D341Med (cell line): ENCODE measurements around the gene SH3TC1.

Experiments used
- DNase-seq: peaks from one replicate; pipeline ENCODE4 v3.0.0; 2012; ENCODE audit warnings: low spot score

Gene SH3TC1

DNA sequence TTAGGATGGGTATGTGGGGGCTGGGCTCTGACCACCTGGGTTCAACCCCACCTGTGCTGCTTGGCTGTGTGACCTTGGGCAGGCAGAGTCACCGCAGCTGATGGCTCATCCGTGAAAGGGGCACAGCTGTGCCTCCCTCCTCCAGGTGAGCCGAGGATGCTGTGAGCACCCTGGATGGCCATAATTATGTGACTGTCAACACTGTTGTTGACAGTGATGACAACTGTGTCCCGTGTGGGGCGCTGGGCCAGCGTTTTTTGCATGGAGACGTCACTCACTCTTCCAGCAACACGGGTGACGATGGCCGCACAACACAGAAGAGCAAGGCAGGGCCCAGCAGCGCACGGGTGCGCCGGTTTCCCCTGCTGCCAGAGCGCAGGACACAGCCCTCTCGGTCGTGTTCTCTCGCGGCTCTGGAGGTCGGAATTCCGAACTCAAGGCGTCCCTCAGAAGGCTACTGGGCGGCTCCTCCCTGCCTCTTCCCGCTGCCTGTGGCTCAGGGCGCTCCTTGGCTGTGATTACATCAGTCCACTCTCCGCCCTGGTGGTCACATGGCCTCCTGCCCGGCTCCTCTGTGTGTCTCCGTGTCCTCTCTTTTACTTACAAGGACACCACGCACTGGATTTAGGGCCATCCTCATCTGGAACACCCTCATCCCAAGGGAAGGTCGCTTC, 1.3 kb downstream of the SH3TC1 start:
- no peak for DNase-seq

DNA sequence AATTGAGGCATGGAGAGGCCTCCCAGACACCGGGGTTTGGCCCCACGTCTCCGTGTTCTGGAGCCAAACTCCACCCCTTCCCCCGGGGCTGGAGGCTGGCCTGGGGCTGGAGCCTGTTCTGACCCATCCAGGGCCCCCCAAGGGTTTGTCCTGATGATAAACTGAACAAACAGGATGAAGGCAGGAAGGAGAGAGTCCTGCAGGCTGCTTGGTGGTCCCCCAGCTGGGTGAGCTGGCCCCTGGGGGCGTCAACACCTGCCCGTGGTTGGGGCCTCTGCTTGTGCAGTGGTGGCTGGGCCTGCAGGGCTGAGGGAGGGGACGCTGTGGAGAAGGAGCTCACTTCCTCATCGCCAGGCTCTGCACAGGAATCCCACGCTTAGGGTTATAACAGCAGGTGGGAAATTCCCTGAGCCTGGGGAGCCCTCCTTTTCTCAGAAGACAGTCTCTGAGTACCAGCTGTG, 2.3 kb downstream of the SH3TC1 start:
- no peak for DNase-seq

DNA sequence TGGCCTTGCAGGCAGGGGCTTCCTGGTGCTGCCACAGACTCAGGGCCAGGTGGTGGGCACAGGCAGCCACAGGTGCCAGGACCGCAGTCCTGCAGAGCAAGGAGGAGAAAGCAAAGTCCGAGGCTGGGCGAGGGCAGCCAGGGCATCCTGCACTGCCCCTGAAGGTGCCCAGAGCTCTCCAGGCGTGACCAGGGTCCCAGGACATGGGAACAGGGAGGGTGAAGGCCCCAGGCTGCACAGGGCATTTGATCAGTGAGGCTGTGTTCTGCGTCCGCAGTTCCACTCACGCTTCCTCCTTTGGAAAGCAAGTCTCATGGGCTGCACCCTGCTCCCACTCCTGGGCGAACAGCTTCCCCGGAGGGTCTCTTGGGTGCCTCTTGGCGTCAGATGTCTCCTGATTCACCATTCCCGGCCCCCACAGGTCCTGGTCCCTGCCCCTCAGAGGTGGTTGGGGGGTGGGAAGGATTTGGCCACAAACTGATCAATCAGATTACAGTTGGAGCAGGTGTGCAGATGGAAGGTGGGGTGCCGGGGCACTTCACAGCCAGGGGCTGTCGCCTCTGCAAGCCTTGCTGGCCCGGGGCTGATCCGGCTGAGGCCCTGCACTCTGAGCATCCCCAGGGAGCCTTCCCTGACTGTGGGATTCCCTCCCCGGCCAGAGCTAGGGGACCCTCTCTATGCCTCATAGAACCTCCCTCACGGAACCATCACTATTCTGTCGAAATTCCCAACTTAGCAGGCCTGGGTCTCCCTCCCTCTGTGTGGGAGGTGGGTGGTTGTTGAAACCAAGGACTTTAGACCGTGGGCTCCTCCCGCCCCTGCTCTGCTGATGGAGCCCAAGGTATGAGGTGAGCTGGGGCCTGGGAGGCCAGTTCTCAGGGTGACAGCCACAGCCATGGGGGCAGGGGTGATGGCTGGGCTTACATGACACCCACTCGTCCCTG, 3.3 kb downstream of the SH3TC1 start:
- DNase-seq: no peak

DNA sequence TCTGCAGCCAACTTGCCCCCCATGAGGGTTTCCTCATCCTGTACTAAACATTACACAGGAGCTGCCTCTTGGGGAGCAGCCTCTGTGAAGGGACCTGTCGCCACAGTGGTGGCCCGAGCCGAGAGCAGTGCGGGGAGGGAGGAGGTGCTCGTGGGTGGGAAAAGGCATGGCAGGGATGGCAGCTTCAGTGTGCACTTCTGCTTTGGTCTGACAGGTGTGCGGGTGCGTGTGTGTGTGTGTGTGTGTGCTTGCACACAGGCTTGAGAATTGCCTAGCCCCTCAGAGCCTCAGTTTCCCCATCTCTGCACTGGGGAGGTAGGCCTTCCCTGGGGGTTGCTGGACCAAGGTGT, 3.9 kb downstream of the SH3TC1 start:
- DNase-seq: no peak

DNA sequence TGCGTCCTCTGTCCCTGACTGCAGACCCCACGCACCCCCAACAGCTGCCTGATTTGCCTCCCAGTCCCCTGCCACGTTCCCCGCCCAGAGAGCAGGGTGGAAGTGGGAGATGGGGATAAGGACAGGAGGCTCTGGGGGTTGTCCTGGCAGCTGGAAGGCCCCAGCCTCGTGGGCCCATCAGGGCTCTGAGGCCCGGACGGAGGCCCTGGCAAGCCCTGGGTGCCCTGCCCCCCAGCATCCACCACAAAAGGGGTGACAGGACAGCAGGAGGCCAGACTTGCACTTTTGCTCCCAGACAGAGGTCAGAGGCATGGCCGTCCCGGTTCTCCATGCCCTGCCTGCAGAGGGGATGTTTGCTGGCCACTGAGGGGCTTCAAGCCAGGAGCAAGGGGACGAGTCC, 4.7 kb downstream of the SH3TC1 start:
- no peak for DNase-seq

DNA sequence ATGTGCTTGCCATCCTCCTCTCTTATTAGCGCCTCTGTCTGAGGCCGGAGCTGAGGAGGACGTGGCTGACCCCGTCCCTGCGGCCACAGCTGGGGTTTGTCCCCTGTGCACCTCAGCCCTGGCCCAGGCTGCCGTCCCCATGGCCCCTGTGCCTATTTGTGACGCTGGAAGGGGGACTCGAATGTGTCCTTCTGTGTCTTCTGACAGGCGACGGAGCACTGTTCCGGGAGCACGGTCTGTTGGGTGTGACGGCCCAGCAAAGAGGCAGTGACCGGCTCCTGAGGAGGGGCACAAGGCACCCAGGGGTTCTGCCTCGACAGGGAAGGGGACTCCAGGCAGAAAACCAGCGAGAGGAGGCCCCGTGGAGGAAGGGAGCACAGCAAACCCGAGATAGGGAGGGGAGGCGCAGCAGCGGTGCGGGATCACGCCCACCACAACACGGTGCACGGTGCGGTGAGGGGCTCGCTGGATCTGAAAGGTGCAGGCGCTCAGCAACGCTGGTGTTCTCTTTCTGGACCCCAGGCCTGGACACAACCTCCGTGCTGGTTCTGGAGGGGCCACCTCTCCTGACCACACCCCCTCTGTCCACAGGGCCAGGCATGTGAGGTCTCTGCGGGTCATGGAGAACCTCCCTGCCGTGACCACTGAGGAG, 5.6 kb downstream of the SH3TC1 start:
- no peak for DNase-seq

DNA sequence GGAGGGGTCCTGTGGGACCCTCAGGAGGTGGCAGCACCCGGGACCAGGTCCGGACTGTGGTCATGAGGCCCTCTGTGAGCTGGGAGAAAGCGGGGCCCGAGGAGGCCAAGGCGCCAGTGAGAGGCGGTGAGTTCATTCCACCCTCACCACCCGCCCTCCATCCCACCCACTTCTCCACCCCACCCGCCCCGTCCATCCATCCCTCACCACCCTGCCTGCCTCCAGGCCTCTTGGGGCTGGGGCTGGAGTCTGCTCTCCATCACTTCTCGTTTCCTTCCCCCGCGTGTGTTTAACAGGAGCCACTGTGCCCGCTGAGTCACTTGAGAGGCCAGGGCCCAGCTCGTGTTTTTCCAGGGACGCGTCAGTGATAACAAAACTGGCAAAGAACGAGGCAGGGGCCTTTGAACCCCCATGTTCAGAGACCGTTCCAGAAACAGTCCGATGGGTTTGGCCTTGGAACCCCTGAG, 6.2 kb downstream of the SH3TC1 start:
- DNase-seq: no peak

DNA sequence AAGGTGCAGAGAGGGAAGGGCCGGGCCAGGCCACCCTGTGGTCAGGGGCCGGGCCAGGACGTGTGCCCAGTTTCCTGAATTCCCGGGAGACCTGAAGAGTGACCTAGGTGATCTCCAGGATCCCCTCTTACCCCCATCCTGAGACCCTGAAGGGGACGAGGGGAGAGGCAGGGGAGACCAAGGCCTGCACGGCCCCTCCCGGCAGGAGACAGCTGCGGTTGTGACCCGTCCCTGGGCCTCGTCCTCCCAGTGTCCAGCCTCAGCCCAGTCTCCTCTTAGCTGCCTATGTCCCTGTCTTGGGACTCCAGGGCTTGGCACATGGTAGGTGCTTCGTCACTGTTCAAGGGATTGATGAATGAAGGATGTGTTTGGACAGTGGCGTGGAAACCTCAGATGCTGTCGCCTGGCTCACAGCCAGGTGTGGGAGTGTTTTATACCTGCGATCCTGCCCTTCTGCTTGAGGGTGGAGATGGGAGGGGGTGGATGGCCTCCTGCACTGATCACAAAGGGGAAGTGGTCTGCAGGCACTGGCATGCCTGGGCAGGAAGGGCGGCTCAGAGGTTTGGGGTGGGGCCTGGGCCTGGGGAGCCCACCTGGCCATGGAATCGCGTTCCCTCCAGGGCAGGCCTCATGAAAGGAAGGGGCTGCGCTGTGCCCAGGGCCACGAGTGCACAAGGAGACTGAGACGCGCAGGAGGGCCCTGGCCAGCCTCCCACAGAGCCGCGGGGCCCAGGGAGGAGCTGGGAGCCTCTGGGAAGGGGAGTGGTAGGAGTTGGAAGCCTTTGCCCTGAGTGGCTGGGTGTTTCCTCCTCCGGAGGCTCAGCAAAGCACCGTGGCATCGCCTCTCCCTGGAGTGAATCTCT, 6.9 kb downstream of the SH3TC1 start:
- no peak for DNase-seq

DNA sequence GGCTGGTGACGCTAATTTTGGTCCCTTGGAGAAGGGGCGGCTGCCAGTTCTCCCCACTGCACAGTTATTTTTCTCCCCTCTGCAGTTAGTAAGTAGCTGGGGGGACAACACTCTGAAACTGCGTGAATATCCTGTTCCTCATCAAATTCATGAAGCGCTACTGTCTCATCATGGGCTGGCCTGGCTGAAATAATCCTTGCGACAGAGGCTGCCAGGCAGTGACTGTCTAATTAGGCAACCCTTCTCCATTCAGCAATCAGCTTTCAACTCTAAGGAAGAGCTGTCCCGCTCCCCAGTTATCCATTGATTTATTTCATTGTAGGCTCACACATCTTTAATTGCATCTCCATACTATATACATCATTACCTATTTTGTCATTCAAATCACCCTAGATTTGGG, 8.2 kb downstream of the SH3TC1 start:
- no peak for DNase-seq

DNA sequence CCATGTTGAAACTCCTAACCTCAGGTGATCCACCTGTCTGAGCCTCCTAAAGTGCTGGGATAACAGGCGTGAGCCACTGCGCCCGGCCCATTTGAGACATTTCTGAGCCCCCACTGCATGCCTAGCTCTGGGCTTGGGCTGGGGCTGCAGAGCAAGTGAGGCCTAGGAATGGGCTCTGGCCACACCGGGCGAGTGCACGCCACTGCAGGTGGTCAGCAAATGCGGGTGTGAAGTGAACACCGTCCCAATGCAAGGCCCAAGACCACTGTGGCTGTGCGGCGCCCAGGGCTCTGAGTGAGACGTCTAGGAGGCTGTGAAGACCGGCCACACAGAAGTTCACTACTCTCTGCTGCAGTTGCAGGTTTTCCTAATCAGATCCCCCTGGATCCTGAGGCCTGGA, 9.5 kb downstream of the SH3TC1 start:
- DNase-seq: no peak

DNA sequence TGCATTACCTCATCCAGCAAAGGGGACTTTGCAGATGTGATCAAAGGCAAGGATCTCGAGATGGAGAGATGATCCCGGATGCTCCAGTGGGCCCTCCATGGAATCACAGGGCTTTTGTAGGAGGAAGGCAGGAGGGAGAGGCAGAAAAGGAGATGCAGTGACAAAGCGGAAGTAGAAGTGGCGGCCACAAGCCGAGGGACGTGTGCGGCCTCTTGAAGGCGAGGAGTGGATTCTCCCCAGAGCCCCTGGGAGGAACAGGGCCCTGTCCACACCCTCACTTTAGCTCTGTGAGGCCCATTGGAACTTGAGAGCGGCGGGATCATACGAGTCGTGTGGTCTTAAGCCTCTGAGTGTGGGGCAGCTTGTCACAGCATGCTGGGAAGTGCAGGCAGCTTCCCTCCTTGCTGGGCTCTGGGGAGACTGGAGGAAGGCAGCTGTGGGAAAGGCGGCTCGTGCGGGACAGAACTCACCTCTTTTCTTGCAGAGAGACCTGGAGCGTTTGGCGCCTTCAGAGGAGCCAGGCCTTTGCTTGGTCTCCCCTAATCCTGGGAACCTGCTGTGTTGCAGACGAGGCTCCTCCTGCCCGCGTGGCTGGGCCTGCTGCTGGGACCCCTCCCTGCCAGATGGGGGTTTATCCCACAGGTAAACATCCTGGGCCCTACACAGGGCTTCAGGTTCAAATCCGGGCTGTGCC, 10.2 kb downstream of the SH3TC1 start:
- no peak for DNase-seq

DNA sequence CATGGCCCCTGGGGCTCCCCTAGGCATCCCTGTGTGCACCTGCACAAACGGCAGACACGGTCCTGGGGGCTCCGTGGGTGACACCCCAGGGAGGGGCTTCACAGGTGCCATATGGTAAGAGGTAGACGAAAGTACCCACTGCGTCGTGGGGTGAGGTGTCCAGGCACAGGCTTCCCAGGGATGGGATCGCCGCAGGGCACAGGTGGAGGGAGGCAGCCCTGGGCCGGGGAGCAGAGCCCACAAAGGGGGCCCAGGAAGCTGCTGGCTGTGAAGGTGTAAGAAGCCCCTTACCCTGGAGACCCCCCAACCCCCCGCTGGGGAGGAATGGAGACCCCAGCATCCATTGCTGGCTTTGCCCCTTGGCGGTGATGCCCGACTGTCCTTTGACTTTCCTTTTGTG, 10.9 kb downstream of the SH3TC1 start:
- DNase-seq: no peak

DNA sequence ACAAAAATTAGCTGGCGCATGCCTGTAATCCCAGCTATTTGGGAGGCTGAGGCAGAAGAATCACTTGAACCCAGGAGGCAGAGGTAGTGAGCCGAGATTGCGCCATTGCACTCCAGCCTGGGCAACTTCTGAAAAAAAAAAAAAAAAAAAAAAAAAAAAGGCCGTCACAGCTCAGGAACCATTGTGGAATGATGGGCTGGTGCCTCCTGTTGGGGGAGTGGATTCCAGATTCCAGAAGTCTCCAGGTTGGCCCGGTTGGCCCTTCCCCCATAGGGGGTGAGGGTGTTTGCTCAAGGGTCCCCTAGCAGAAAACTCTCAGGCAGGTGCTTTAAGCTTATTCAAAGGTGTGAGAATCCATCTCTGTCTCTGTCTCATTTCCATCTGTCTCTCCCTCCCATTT, 11.5 kb downstream of the SH3TC1 start:
- DNase-seq: no peak

DNA sequence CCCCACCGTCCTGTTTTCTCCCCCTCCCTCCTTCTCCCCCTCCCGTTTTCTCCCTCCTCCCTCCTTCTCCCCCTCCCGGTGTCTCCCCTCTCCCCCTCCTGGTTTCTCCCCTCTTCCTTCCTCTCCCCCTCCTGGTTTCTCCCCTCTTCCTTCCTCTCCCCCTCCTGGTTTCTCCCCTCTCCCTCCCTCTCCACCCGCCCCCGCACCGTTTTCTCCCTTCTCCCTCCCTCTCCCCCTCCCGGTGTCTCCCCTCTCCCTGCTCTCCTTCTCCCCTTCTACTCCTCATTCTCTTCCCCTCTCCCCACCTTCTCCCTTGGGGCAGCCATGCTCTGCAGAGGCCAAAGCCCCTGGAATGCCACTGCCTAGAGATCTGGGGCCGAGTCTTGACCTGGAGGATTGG, 12.2 kb downstream of the SH3TC1 start:
- no peak for DNase-seq

DNA sequence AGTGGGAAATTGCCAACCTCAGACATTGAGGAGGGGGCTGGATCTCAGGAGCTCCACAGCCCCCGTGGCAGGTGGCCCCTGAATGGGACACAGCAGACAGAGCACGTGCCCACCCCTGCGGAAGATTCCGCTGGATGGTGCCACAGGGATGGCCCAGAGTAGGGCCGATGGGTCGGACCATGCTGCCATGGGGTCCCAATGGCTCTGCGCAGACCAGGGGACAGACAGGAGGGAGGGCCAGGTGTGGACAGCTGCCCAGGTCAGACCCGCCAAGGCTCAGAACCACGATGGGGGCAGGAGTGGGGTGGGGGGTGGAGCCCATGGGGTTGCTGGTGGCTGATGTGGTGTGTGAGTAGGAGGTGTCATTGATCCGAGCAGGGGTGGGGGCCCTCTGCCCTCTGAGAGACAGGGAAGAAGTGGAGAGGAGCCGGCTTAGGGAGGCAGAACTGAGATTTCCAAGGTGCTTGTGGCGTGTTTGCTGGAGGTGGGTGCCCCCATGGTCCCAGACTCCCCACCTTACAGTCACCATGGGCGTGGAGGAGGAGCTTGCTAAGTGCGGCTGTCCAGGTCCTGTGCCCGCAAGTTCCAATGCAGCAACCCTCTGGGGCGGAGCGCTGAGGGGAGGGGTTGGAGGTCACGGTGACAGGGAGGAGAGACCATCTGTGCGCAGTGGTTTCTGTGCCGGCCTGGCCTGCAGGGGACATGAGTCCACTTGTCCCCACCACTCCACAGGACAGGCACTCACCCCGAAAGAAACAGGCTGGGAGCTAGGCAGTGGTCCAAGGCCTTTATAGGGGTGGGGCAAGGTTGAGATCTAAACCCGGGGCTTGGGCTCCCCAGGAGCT, 12.9 kb downstream of the SH3TC1 start:
- DNase-seq: no peak

DNA sequence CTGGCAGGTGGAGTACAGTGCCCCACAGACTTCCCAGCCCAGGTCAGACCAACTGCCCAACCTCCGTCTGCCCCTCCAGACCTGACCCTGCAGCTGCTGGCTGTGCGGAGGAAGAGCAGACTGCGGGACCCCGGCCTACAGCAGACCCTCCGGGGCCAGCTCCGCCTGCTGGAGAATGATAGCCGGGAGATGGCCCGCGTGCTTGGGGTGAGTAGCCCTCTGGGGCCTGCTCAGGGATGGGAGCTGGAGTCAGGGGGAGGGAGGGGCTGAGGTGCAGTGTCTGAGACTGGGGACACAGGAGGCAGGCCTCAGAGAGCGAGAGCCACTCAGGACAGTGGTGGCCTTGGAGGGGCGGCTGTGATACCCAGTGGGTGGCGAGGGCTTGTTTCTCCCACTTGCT, 13.5 kb downstream of the SH3TC1 start:
- DNase-seq: no peak

DNA sequence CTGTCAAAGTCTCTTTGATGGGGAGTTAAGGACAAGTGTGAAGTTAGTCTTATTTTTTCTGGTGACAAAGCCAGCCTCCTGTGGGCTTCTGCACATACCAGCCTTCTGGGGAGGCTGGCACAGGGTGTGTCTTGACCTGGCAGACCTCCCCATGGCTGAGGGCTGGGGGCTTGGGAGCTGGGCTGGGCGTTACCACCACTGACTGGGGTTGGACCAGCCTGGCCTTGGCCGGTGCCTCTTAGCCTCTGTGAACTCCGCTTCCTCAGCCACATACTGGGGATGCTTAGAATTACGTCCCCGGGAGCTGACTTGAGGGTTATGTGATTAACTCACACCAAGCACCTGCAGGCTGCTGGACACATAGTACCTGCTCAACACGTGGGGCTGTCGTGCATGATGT, 14.0 kb downstream of the SH3TC1 start:
- no peak for DNase-seq

DNA sequence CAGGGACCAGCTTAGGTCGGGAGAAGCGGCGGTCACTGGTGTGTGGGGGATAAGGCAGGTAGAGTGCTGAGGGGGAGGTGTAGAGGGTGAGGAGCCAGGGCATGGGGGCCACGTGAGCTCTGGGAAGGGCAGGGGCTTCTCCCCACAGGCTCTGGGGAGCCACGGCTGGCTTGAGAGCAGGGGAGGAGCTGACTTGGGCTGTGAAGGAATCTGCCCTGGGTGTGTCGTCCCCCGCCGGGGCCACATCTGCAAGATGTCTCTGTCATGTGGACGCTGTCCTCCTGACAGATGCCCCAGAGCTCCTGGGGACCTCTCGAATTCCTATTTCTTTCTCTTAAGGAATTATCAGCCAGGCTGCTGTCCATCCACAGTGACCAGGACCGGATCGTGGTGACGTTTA, 15.0 kb downstream of the SH3TC1 start:
- DNase-seq: no peak

DNA sequence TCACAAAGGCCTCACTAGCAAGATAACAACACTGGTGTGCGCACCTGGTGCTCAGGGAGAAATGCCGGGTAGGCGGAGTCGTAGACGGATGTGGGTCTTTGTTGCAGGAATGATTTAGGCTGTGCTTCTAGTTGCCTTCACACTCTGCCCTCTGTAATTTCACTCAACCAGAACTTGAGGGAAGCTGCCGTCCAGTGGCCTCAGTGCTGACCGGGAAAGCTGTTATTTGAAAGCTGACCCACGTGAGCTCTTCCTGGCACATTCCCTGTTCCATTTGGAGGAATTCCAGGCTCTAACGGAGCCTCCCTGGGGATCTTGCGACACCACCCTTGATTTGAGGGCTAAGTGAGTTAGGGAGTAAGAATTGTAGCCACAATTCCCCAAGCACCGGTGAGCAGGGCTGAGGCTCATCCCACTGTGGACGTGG, 15.9 kb downstream of the SH3TC1 start:
- DNase-seq: no peak
